Stimulated activated CD8-positive, alpha-beta memory T cell treated with anti-CD3 and anti-CD28 coated beads, Interleukin-4, amount 100 ng/mL, for 1 hour (primary cell): ENCODE measurements around the gene SERINC1.
A peak's percentile ranks its signal among the peaks of the same experiment; 100 is the strongest.

ENCODE experiments used
- DNase-seq, 2 donors: peaks; one replicate each; pipeline ENCODE4 v3.0.0-alpha.2; 2020; ENCODE audit warnings: low read depth in 2 of 2, low spot score in 1 of 2

SERINC1 gene

DNA sequence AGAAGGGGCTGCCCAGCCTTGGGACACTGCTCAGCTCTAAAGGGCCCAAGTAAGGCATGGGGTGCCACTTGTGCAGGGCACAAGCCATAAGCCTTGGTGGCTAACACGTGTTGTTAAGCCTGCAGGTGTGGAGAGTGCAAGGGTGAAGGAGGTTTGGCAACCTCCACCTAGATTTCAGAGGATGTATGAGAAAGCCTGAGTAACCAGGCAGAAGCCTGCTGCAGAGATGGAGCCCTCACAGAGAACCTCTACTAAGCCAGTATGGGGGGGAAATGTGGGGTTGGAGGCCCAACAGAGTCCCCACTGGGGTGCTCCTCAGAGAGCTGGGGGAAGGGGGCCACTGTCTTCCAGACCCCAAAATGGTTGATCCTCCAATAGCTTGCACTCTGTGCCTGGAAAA is 32.6 kb downstream of the SERINC1 start:
- DNase-seq = no peak

GRCh38 chr6:122432816-122433215 is 38.8 kb downstream of the SERINC1 start:
- DNase-seq = no peak

- no peak for DNase-seq
These were observed 39.8 kb downstream of the SERINC1 start for GRCh38 chr6:122431780-122432179.

DNA sequence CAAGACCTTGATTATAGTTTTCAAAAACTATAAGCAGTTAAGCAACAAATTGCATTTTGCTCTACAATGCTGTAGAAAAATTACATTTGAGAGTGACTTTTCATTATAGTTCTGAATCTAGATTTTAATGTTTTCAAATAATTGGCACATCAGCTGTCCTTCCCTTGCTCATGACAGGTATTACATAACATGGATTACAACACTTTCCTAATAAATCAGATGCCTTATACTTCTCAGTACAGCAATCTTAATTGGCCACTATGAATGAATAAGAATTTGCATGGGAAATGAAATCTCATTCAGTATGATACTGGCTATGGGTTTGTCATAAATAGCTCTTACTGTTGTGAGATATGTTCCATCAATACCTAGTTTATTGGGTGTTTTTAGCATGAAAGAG is 42.3 kb downstream of the SERINC1 start:
- DNase-seq = no peak

DNA sequence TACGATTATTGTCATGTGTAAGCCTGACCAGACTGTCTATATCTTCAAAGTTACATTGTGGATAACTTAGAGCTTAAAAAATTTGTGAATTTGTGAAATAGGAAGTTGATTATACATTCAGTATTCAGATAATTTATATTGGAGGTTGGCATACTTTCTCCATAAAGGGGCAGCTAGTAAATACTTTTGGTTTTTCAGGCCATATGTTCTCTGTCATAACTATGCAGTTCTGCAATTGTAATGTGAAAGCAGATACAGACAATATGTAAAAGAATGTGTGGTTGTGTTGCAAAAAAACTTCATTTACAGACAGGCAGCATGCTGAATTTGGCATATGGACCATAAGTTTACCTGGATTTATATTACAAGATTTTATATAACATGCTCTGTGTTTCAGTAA is 42.8 kb downstream of the SERINC1 start:
- no peak for DNase-seq

DNA sequence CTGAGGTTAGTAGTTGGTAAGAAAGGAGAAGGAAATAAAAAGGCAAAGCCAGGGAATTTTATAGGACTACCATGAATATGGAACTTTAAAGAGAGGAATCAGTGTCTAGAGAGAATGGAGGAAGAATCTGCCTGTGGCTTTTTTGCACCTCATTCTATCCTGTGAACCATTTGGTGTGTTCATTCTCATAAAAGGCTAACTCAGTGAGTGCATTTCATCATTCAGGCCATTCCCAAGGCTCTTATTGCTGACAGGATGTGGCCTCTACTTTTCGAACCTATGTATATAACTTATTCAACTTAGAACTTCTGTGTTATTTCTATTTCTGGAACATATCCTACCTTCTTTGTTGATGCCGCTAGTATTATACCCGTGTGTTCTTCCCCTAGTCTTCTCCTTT is 45.0 kb downstream of the SERINC1 start:
- no peak for DNase-seq

GRCh38 chr6:122423734-122424133 is 47.9 kb downstream of the SERINC1 start:
- no peak for DNase-seq

DNA sequence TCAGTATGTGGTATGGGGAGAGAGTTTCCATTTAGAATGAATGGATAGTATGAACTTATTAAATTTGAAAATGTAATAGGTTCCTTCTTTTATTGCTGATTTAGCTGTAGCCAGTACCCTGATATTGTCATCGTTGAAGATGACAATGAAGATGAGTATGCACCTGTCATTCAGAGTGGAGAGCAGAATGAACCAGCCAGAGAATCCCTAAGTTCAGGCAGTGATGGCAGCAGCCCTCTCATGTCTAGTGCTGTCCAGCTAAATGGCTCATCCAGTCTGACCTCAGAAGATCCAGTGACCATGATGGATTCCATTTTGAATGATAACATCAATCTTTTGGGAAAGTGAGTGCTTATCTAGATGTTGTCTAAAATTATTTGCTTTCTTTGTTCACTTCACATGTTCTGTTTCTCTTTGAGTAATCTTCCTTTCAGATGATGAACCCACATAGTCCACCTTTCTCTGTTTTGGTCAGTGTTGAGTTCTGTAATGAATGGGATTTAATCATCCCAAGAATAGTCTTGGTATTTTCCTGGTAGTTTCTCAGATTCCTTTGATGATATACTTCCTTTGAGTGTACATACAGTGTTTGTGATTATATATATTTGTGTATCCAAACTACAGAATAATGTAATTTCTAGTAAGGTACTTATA is 48.9 kb downstream of the SERINC1 start:
- no peak for DNase-seq

- DNase-seq = no peak
These were observed 49.6 kb downstream of the SERINC1 start for GRCh38 chr6:122422003-122422402.

- DNase-seq = no peak
These were observed 54.8 kb downstream of the SERINC1 start for GRCh38 chr6:122416825-122417224.

- DNase-seq = no peak
These were observed 59.6 kb downstream of the SERINC1 start for GRCh38 chr6:122412001-122412400.

DNA sequence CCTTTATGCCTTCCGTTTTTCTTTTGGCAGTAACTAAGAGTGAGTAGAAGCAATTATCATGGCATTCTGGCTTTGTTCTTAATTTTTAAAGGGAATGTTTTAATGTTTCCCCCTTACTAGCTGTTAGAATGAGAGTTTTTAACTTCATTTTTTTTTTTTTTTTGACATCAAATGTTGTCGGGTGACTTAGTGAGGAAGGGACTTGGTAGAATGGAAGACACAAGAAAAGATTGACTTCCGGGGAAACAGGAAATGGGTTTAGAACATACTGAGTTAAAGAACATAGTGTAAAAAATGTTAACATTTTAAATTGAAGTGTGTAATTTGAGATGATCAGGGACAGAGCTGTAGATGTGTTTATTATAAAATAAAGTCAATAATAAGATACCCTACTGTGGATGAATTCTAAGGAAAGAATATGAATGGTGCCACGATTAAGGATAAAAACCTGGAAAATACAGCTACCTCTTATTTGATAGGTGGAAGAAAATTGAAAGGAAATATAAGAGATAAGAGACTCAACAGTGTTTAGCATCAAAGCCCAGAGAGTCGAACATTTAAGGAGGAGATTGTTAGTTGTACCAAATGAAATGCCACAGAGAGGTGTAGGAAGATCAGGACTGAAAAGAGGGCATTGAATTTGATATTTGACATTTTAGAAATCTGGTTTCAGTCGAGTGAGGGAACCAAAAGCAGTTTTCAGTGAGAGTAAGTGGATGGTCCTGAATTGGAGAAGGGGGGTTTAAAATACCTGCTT is 62.7 kb downstream of the SERINC1 start:
- no peak for DNase-seq

- no peak for DNase-seq
These were observed 63.4 kb downstream of the SERINC1 start for GRCh38 chr6:122408240-122408639.

- no peak for DNase-seq
These were observed 63.9 kb downstream of the SERINC1 start for GRCh38 chr6:122407712-122408111.

DNA sequence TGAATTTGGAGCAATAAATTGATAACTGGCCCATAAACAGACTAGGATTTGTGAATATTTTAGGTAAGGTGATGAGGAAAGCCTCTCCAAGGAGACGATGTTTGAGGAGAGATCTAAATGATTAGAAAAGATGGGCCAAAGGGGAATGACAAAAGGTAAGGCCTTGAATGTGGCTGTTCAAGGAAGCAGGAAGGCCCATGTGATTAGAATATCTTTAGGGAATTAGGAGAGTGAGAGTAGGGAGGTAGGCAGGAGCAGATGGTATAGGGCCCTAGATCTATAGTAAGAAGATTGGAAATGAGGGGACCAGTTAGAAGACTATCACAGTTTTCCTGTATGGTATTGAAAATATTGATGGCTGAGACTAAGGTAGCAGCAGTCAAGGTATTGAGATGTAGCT is 65.4 kb downstream of the SERINC1 start:
- no peak for DNase-seq

DNA sequence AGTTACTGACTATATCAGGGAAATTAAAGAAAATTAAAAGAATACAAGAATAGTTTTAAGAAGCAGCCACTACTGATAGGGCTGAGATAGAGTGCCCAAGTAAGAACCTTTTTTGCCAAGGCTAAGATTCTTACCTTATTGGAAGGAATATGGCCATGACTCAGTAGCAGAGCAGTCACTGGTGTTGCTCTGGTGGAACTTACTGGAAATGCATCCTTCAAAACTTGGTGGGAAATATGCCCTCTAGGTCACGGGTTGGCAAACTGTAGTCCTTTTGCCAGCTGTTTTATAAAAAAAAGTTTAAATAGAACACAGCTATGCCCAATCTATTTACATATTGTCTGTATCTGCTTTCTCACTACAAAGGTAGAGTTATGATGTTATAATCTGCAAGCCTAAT is 66.2 kb downstream of the SERINC1 start:
- no peak for DNase-seq

DNA sequence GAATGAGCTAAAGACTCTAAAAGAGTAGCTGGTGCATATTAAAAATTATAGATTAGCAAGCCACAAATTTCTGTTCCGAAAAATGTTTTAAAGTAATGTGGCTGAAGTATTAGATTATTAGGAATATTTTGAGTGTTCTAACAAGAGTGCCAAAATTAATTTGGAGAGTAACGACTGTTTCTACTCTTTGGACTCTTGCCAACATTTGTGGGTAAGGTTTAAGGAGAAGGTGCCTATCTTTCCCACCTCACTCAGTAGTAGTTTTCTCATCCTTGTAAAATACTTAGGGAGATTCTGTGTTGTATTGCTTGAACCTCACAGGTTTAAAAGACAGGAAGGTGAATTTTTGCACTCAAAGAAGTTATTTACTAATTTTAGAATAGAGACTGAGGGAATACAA is 67.2 kb downstream of the SERINC1 start:
- no peak for DNase-seq

GRCh38 chr6:122401104-122401503 is 70.5 kb downstream of the SERINC1 start:
- DNase-seq = no peak

GRCh38 chr6:122400462-122401089 is 71.0 kb downstream of the SERINC1 start:
- no peak for DNase-seq

DNA sequence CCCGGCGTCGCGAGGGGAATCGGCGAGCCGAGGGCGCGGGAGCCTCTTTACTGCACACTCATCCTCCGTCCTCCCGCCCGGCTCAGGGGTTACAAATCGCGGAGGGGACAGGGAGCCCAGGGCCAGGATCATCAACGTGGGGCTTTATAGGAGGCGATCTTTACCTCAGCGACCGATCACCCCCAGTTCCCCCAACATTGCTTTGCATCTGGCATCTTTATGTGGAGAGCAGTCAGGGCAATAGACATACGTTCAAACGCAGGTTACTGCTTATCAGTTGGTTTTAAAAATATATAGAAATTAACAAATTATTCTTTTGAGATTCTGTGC is 71.5 kb downstream of the SERINC1 start:
- no peak for DNase-seq

DNA sequence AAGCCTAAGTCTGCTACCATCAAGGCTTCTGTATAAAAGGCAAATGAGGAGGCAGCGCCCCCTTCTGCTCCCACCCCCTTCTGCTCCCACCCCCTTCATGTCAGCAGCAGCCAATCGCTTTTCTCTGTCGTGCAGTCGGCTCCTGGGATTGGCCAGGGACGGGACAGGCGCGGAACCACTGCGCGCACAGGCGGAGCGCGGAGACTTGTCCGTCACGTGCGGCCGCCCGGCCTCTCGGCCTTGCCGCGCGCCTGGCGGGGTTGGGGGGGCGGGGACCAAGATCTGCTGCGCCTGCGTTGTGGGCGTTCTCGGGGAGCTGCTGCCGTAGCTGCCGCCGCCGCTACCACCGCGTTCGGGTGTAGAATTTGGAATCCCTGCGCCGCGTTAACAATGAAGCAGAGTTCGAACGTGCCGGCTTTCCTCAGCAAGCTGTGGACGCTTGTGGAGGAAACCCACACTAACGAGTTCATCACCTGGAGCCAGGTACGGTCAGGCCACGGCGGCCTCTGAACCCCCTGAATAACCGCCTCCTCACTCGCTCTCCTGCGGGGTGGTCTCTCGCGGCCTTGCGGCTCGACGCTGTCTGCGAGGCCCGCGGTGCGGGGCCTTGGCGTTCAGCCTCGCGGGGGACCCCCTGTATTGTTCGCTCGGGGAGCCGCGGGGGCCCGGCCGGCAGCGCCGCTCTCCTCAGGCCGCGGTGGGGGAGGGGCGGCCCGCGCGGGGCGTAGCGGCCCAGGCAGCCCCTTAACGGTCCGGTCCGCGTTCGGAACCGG is 72.1 kb downstream of the SERINC1 start, which contains the start of gene HSF2:
TSS of gene HSF2 (plus strand) at position 305 of the 773 bp plus-strand sequence. CDS start at position 391, 86 bp downstream.
- peak; percentile 73 to 88 for DNase-seq

- DNase-seq = no peak
These were observed 72.6 kb downstream of the SERINC1 start for GRCh38 chr6:122399055-122399347.
